Measurements from ENCODE around the gene PPP1R1B.

The PPP1R1B gene

DNA sequence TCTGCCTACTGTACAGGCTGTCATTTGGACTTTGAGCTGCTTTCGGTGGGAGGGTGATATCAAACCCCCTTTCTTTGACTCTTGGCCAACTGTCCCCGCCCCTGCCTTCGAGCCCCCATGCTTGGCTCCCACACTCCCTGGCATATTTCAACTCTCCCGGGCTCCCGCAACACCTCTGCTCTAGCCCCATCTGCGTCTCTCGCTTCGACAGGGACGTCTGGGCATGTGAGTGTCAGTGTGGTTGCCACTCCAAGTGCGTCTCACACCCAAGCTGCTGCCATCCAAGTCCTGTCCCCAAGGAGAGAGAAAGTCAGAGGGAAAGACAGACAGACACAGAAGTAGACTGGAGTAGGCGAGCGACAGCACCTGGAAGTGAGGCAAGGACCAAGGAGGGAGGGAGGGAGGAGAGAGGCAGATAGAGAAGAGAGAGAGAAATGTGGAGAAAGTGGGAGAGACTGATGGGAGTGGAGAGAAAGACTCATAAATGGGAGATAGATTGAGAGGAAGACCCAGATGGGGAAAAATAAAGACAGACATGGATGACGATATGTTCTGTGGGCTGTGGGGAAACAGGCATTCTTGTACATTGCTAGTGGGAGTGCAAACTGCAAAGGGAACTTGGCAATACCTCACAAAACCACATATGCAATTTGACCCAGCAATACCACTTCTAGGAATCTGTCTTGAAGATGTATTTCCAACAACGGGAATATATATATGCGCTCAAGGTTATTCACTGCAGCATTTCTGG is 22.0 kb downstream of the PPP1R1B start:
- TF ChIP-seq, protein P1, sequence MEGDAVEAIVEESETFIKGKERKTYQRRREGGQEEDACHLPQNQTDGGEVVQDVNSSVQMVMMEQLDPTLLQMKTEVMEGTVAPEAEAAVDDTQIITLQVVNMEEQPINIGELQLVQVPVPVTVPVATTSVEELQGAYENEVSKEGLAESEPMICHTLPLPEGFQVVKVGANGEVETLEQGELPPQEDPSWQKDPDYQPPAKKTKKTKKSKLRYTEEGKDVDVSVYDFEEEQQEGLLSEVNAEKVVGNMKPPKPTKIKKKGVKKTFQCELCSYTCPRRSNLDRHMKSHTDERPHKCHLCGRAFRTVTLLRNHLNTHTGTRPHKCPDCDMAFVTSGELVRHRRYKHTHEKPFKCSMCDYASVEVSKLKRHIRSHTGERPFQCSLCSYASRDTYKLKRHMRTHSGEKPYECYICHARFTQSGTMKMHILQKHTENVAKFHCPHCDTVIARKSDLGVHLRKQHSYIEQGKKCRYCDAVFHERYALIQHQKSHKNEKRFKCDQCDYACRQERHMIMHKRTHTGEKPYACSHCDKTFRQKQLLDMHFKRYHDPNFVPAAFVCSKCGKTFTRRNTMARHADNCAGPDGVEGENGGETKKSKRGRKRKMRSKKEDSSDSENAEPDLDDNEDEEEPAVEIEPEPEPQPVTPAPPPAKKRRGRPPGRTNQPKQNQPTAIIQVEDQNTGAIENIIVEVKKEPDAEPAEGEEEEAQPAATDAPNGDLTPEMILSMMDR (IDR thresholded peaks at IDR 0.05; ENCODE audit: control insufficient read depth, extremely low read depth, insufficient read depth) = no peak

DNA sequence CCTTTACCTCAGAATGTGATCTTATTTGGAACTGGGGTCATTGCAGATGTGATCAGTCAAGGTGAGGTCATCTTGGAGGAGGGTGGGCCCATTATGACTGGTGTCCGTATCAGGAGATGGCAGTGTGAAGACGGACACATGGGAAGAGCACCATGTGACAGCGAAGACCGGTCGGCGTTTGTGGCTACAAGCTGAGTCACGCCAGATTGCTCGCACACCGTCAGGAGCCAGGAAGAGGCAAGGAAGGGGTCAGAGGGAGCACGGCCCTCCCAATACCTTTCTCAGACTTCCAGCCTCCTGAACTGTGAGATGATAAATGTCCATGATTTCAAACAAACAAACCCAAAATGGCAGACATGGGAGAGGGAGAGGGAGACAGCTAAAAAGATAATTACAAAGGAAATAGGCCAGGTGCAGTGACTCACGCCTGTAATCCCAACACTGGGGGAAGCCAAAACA is 23.4 kb downstream of the PPP1R1B start:
- TF ChIP-seq, protein P1 (IDR thresholded peaks at IDR 0.05; ENCODE audit: control insufficient read depth, extremely low read depth, insufficient read depth) = no peak
- no peak overlapping the region for H3K4me3 ChIP-seq (ENCODE audit: low read depth, low read length)
- no peak for DNase-seq (ENCODE audit: low read depth)

More for the DNA sequence above, 22.0 kb downstream of the PPP1R1B start:
- no peak for DNase-seq (ENCODE audit: low read depth)
- no peak overlapping the region for H3K4me3 ChIP-seq (ENCODE audit: low read depth, low read length)

DNA sequence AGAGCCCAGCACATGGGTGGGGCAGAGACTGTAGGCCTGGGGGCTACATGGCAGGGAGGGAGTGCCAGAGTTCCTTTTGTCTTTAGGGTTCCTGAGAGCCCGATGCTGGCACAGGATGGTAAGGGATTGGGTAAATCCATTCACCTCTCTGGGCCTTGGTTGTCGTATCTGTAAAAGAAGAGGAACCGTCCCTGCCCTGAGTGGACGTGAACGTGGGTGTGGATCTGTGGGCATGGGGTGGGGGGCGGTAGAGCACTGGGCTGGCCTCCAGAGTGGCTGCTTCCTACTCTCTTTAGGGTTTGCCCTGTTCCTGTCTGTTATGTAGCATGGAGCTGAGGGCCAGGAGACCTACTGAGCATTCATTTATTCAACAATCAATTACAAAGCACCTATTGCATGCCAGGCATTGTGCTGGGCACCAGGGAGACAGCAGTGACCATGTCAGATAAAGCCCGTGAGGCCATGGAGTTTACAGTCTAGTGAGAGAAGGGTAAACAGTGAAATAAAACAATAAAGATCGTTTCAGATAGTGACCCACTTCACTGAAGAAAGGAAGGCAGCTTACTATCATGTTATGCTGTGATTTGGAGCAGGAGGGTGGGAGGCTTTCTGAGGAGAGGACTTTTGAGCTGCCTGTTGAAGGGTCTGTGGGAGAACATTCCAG is 25.3 kb downstream of the PPP1R1B start:
- TF ChIP-seq, protein P1 (IDR thresholded peaks at IDR 0.05; ENCODE audit: control insufficient read depth, extremely low read depth, insufficient read depth) = no peak
- no peak overlapping the region for H3K4me3 ChIP-seq (ENCODE audit: low read depth, low read length)
- peak; percentile 75 for DNase-seq (ENCODE audit: low read depth)

DNA sequence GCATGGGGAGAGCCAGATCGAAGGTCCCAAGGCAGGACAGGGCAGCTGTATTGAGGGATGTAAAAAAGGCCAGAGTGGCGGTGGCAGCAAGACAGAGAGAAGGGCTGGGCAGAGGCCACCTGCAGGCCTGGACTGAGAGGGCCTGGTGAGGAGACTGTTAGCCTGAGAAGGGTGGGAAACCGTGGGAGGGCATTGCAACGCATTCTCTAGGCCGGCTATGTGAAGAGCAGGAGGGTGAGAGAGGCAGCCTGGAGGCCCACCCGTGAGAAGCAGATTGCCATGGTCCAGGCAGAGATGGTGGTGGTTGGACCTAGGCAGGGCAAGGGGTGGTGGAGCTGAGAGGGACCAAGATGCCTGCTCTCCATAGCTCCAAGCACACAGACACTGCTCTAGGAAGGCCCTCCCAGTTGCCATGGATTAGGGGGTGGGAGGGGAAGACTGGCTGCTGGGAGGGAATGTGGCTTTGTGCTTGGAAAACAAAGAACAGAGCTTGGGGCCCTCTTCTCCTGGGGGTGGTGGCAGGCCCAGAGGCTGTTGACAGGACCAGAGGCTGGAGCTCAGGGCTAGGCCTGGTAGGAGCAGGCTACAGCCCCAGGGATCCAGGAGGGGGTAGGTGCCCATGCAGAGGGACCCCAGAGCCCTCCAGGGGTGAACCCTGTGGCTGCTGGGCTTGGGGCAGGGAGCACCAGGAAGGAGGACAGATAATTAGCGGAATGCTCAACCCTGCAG is 26.0 kb downstream of the PPP1R1B start:
- H3K4me3 ChIP-seq (ENCODE audit: low read depth, low read length) = no peak overlapping the region
- TF ChIP-seq, protein P1 (IDR thresholded peaks at IDR 0.05; ENCODE audit: control insufficient read depth, extremely low read depth, insufficient read depth) = no peak
- DNase-seq (ENCODE audit: low read depth) = no peak

DNA sequence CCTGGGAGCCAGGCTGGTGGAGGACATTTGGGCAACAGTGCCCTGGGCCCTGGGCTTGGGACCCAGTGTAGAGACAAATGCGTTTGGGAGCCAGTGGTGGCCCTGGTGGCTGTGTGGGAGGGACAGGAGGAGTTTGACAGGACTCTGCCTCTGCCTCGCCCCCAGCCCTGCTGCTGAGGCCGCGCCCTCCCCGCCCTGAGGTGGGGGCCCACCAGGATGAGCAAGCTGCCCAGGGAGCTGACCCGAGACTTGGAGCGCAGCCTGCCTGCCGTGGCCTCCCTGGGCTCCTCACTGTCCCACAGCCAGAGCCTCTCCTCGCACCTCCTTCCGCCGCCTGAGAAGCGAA is 26.5 kb downstream of the PPP1R1B start:
- TF ChIP-seq, protein P1 (IDR thresholded peaks at IDR 0.05; ENCODE audit: control insufficient read depth, extremely low read depth, insufficient read depth) = no peak
- DNase-seq (ENCODE audit: low read depth) = no peak
- no peak overlapping the region for H3K4me3 ChIP-seq (ENCODE audit: low read depth, low read length)

DNA sequence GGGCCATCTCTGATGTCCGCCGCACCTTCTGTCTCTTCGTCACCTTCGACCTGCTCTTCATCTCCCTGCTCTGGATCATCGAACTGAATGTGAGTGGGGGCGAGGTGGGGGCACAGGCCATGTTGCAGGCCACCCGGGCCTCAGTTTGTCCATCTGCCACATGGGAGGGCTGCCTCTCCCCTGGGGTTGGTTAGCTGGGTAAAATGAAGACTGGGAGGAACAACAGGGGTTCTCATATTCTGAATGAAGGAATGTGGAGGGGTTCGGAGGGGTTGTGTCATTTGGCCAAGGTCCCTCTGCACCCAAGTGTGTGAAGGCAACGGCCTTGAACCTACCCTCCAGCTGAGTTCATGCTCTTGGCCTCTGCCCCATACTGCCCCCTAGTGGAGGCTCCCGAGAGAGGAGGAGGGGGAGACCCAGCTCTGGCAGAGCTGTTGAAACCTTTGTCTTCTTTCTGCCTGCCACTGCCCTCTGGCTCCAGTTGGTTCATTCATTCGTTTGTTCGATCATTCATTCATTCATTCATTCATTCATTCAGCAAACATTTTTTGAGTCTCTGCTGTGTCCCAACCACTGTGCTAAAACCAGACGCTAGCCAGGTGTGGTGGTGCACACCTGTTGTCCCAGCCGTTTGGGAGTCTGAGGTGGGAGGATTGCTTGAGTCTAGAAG is 27.0 kb downstream of the PPP1R1B start:
- TF ChIP-seq, protein P1 (IDR thresholded peaks at IDR 0.05; ENCODE audit: control insufficient read depth, extremely low read depth, insufficient read depth) = peak; percentile 64
- no peak overlapping the region for H3K4me3 ChIP-seq (ENCODE audit: low read depth, low read length)
- no peak for DNase-seq (ENCODE audit: low read depth)

Data from LNCaP clone FGC (cell line).